ENCODE data around the gene PHLPP2. TPM values are rescaled to one million over a fixed set of nuclear protein-coding genes. Genes with fewer than 3 reads are reported as not detected.

PHLPP2 gene, protein sequence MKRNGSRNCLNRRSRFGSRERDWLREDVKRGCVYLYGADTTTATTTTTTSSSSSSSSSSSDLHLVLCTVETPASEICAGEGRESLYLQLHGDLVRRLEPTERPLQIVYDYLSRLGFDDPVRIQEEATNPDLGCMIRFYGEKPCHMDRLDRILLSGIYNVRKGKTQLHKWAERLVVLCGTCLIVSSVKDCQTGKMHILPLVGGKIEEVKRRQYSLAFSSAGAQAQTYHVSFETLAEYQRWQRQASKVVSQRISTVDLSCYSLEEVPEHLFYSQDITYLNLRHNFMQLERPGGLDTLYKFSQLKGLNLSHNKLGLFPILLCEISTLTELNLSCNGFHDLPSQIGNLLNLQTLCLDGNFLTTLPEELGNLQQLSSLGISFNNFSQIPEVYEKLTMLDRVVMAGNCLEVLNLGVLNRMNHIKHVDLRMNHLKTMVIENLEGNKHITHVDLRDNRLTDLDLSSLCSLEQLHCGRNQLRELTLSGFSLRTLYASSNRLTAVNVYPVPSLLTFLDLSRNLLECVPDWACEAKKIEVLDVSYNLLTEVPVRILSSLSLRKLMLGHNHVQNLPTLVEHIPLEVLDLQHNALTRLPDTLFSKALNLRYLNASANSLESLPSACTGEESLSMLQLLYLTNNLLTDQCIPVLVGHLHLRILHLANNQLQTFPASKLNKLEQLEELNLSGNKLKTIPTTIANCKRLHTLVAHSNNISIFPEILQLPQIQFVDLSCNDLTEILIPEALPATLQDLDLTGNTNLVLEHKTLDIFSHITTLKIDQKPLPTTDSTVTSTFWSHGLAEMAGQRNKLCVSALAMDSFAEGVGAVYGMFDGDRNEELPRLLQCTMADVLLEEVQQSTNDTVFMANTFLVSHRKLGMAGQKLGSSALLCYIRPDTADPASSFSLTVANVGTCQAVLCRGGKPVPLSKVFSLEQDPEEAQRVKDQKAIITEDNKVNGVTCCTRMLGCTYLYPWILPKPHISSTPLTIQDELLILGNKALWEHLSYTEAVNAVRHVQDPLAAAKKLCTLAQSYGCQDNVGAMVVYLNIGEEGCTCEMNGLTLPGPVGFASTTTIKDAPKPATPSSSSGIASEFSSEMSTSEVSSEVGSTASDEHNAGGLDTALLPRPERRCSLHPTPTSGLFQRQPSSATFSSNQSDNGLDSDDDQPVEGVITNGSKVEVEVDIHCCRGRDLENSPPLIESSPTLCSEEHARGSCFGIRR (N-terminal part only)
- total RNA-seq = 8.4 TPM

DNA sequence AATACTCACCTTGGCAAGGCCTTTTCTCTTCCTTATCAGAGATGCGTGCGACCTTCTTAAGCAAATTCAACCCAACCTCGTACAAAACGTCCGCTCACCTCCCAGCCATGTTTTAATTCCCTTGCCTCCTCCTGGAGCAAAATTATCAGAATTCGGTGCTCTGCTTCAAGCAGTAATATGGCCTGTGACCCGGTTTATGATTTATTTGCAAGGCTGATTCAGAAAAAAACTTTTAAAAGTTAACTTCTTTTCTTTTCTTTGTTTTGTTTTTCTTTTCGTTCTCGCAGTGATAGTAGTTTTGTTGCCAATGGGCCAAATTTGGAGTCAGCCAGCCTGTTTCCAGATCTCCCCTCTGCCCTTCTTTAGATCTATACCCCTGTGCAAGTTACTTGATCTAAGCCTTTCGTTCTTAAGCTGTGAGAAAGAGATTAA is at the start of gene PHLPP2:
Gene PHLPP2 (minus strand): TSS at position 382 of the 432 bp plus-strand sequence. CDS start 9,906 bp downstream, outside the sequence.
- H3K27me3 ChIP-seq = no peaks in the 10 kb centered on the region

DNA sequence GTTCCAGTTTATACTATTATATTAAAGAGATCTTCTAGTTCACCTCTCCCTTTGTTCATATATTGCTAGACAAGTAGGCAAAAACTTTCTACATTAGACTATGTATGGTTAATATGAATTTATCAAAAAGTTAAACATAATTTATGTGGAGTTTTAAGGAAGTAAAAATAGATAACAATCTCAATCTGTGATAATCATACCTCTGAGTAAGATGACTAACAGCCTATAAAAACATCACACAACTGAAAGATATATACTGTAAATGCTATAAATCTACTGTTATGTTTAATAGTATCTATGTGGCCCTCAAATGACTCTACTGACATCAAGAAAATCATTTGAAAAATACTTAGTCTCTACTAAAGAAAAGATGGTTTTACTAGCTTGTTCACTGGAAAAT is 47.1 kb upstream of the PHLPP2 start:
- H3K9me3 ChIP-seq = no peaks in the 10 kb centered on the region
- H3K4me1 ChIP-seq = peaks cover 0 to 2% of the 10 kb centered on the region in 2 donors
- H3K27me3 ChIP-seq = no peaks in the 10 kb centered on the region
- H3K27ac ChIP-seq = no peak overlapping the region
- peaks cover 23 to 55% of the 10 kb centered on the region in 2 donors for H3K36me3 ChIP-seq
- DNase-seq (ENCODE audit: low spot score in 2 of 2) = no peak
- no peak overlapping the region for H3K4me3 ChIP-seq
- intact Hi-C loops (cut with DNase I) = no loop called here
- TF ChIP-seq, protein P1, sequence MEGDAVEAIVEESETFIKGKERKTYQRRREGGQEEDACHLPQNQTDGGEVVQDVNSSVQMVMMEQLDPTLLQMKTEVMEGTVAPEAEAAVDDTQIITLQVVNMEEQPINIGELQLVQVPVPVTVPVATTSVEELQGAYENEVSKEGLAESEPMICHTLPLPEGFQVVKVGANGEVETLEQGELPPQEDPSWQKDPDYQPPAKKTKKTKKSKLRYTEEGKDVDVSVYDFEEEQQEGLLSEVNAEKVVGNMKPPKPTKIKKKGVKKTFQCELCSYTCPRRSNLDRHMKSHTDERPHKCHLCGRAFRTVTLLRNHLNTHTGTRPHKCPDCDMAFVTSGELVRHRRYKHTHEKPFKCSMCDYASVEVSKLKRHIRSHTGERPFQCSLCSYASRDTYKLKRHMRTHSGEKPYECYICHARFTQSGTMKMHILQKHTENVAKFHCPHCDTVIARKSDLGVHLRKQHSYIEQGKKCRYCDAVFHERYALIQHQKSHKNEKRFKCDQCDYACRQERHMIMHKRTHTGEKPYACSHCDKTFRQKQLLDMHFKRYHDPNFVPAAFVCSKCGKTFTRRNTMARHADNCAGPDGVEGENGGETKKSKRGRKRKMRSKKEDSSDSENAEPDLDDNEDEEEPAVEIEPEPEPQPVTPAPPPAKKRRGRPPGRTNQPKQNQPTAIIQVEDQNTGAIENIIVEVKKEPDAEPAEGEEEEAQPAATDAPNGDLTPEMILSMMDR (IDR thresholded peaks at IDR 0.05) = no peak

More for the DNA sequence above, at the start of gene PHLPP2:
- Histone ChIP-seq H3K36me3 (no peaks in the 10 kb centered on the region), H3K27ac (peak within 1 kb of the TSS; percentile 93 to 97), H3K4me3 (peak within 1 kb of the TSS; percentile 87 to 94), H3K4me1 (peaks cover 0 to 17% of the 10 kb centered on the region in 2 donors), H3K9me3 (no peaks in the 10 kb centered on the region)
- no peak for DNase-seq (ENCODE audit: low spot score in 2 of 2)
- intact Hi-C loops (cut with DNase I) = loop anchor here (10.0 kb wide), 1 partner anchor 370 kb away; the partner anchor contains the start of genes DHX38 and TXNL4B
- TF ChIP-seq, protein P1 (IDR thresholded peaks at IDR 0.05) = no peak

DNA sequence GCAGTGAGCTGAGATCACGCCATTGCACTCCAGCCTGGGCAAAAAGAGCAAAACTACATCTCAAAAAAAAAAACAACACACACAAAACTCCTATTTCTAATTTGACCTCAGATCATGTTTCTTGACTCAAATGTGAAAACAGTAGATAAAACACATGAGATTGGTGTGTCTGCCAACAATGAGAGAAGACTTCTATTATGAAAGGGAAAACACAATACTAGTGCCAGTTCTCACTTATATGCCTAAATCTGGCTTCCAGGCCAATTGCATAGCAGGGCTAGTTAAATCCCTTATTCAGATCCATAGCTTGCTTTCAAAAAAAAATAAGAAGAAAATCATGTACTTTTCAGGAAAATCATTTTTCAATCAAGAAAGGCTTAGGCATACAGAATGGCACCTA is 44.7 kb upstream of the PHLPP2 start:
- Histone ChIP-seq H3K4me3 (no peak overlapping the region), H3K9me3 (no peaks in the 10 kb centered on the region), H3K36me3 (peaks cover 27 to 65% of the 10 kb centered on the region in 2 donors), H3K27ac (no peak overlapping the region), H3K4me1 (peaks cover 0 to 4% of the 10 kb centered on the region in 2 donors), H3K27me3 (no peaks in the 10 kb centered on the region)
- TF ChIP-seq, protein P1 (IDR thresholded peaks at IDR 0.05) = no peak
- DNase-seq (ENCODE audit: low spot score in 2 of 2) = no peak
- intact Hi-C loops (cut with DNase I) = no loop called here

DNA sequence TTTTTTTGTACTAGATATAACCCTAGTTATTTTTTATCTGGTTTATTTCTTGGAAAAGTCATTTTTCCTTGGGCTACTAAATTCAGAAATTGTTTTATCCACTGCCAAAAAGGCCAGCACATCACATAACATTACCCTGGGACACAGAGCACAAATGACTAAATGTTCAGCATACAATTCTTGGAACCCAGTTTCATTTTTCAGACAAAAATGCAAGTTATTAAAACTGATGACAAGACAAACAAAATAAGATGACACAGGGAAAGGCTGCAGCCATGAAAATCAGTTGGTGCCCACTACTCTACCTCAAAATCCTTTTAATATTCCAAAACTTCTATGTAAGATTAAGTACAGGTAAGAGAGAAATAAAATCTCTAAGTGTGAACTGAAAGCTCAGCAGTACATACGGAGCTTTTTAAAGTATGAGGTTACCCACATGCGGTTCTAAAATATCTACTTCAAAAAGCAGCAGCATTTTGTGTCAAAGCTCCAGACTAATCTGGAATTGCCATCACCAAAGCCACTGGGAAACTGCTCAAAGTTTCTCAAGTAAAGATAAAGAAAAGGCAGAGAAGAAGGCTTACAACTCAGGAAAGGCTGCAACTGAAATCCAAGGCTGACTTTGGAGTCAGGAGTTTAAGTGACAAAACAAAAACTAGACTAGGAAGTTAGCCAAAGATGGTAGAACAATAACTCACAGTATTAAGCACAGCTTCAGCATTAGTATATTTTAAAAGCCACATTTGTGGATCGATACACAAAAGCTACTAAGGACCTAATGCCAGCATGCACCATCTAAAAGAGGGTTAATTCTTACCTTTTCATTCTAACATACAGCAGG is 42.8 kb upstream of the PHLPP2 start:
- peaks cover 0 to 4% of the 10 kb centered on the region in 2 donors for H3K4me1 ChIP-seq
- no peaks in the 10 kb centered on the region for H3K9me3 ChIP-seq
- H3K27ac ChIP-seq = peak overlapping the region in 1 of 2 donors; percentile 39
- TF ChIP-seq, protein P1 (IDR thresholded peaks at IDR 0.05) = no peak
- DNase-seq (ENCODE audit: low spot score in 2 of 2) = no peak
- no peaks in the 10 kb centered on the region for H3K27me3 ChIP-seq
- peaks cover 25 to 69% of the 10 kb centered on the region in 2 donors for H3K36me3 ChIP-seq
- intact Hi-C loops (cut with DNase I) = no loop called here
- H3K4me3 ChIP-seq = no peak overlapping the region

All from ascending aorta (tissue), 2 donors.